WI38 (cell line): ENCODE measurements around the gene ANK3.

Experiments used
- H3K4me3 ChIP-seq: 2 replicates; pipeline ENCODE4 v1.5.1; 2011; ENCODE audit warnings: low read depth, mild to moderate bottlenecking, control low read depth, low read length
- CTCF ChIP-seq: IDR thresholded peaks from 2 replicates; pipeline ENCODE4 v1.5.1; 2012; ENCODE audit warnings: low read depth, mild to moderate bottlenecking, control low read depth, low read length

The ANK3 gene

GRCh38 chr10:60003651-60004523 lies 385.8 kb downstream of the ANK3 start:
- H3K4me3 ChIP-seq = no peak overlapping the region
- TF ChIP-seq CTCF = no peak

- no peak for TF ChIP-seq CTCF
- no peak overlapping the region for H3K4me3 ChIP-seq
Measured at GRCh38 chr10:60000747-60001146, 388.9 kb downstream of the ANK3 start.

GRCh38 chr10:59997827-59998525 lies 391.7 kb downstream of the ANK3 start:
- no peak for TF ChIP-seq CTCF
- no peak overlapping the region for H3K4me3 ChIP-seq

- H3K4me3 ChIP-seq = no peak overlapping the region
- TF ChIP-seq CTCF = no peak
Measured at GRCh38 chr10:59995862-59996261, 393.8 kb downstream of the ANK3 start.

- TF ChIP-seq CTCF = no peak
- H3K4me3 ChIP-seq = no peak overlapping the region
Measured at GRCh38 chr10:59993931-59994330, 395.7 kb downstream of the ANK3 start.

GRCh38 chr10:59991661-59992060 lies 398.0 kb downstream of the ANK3 start:
- TF ChIP-seq CTCF = no peak
- H3K4me3 ChIP-seq = no peak overlapping the region

GRCh38 chr10:59991117-59991516 lies 398.6 kb downstream of the ANK3 start:
- no peak for TF ChIP-seq CTCF
- no peak overlapping the region for H3K4me3 ChIP-seq
